ENCODE results near the gene PBX2.
A peak's percentile ranks its signal among the peaks of the same experiment; 100 is the strongest.
"Not testable (repeated sequence)": the region's sequence is repeated elsewhere in the genome, so short reads cannot be mapped to it uniquely, and the experiment has no call there.

PBX2 gene

DNA sequence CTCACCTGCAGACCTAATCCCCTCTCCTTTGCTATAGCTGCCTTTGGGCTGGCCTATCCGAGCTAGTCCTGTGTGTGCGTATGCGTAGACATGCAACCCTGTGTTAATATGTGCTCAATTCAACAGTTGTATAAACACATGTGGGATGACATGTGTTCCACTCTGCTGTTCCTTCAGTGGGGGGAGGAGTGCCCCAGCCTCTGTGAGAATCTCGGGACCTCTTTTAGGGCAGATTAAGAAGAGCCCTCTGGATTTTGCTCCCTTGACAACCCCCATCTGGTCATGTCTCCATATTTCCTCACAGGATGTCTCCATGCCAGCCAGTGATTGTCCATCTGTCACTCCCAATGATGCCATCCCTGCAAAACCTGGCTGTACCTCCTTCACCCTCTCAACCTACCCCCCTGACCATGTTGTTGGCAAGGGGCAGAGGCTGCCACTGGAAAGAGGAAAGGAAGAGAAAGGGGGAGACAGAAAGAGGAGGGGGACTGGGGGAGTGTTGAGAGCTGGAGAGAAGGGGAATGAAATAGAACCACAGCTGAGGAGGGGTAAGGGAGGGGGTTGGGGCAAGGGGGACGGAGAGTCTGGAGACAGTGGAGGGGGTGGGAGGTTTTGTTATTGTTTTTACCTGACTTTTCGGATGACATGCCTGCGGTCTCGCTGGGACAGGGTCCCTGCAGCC is 38.7 kb downstream of the PBX2 start:
- DNase-seq (ENCODE audit: low read depth in 3 of 3) = no peak

DNA sequence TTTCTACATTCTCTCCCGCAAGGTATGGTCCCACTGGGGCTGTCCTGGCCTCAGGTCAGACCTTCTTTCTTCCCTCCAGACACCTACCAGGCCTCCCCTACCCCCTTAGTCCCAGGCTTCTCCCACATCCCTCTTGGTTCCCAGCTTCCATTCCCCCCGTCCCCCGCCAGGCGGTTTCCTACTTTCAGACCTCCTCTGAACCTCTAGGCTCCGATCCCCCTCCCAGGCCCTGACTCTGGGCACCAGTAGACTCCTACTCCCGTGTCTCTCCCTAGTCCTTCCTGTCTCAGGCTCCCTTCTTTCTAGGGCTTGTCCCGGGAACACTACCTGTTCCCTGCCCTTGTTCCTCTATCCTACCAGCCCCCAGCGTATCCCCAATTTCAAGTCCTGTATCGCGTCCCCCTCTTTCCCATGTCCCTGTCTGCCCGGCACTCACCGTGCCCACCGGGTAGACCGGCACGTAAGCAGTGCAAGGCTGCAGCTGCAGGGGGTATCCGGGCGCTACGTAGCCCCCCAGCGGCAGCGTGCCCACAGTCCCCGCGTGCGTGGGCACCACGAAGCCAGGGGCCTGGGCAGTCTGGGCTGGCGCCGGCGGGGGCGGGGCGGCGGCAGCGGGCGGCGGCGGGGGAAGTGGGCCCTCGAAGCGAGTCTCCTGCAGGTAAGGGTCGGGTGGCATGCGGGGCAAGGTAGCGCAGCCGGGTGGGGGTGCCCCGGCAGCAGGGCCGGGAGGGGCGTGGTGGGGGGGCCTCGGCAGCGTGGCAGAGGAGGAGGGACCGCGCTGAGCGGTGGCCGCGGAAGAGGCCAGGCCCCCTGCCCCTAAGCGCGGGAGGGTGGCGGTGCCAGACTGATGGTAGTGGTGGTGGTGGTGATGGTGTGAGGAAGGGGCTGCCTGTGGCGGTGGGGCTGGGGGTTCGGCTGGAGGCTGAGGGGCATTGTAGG is 39.8 kb downstream of the PBX2 start:
- DNase-seq (ENCODE audit: low read depth in 3 of 3) = no peak

DNA sequence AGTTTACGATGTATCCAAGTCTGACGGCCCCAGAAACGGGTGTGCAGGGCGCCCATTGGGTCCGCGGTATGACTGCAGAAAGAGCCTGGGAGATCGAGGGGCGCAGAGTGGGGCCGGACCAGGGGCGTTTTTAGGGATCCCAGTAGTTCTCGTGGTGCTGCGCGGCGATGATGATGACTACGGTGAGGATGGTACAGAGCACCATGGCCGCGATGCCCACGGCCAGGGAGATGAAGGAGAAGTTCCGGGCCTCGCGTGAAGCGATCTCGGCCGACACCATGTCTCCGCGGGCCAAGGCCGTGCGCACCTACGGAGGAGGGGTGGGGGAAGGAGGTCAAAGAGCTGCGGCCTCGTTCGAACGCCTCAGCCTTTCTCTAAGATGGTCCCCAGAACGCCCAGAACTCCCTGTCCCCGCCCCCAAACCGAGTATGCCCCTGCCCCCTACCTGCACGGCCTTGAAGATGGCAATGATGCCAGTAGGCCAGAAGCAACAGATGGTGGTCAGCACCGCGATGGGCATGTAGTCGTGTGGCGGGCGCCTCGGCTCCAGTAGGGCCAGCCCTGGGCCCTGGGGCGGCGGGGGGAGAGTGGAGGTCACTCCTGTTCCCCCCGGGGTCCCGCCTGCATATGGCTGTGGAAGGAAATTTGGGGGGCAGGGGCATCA is 40.8 kb downstream of the PBX2 start:
- DNase-seq (ENCODE audit: low read depth in 3 of 3) = no peak

DNA sequence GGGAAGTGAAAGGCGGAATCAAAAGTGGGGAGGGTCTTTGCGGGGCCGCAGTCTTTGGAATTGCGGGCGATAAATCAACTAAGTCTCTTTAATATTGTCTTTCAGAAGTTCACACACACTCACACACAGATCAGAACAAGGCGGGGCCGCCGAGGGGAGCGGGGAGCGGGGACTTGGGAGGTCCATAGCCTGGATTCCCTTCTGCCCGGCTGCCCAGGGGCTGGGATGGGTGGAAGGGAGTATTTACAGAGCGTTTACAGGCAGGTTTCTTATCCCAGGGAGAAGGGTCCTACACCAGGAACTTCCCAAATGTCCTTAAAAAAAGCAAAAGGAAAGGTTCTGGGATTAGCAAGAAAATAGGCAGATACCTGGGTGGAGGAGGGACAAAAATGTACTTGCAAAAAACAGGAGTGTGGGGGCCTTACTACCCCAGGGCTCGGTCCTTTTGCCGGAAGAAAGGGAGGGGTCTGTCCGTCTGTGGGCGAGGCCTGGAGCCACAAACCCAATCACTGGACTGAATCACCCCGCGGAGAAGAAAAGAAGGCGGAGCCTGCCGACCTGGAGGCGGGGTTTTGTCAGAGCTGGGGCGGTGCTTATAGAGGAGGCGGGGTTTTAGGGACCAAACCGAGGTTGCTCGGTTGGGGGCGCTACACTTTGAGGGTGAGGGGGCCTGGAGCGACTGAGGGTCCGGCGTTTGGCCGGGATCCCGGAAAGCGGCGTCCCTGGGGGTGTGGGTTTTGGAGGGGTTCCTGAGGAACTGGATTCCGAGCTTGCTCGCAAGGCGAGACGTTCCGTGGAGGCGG is 41.5 kb downstream of the PBX2 start:
- DNase-seq (ENCODE audit: low read depth in 3 of 3) = peak; percentile 49 to 65 (median 51)

DNA sequence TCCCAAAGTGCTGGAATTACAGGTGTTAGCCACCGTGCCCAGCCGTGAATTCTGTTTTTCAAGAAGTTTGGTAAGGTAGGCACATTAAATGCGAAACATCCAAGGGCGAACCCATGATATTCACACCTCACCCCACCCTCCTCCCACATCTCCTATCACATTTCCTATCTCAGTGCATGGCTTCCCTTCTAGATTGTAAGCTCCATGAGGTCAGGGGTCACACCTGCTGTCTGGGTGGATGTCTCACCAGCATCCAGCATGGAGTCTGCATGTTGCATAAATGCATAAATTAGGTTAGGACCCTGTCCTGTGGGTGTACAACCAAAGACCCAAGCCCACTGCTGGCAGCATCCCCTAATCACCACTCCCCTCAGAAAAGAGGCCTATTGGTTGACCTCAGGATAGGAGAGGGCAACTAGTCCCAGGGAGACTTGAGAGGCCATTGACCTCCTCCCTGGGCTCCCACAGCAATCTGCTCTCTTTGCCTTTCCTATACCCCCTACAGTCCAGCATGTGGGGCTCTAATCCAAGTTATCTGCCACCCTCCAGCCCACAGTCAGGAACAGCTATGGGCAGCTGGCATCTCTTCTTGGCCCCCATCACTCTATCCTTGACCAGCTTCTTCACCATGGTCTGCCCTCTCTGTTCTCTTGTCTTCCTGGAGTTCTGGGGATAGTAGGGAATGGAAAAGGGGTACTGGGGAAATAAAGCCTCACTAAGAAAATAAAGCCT is 42.4 kb downstream of the PBX2 start:
- DNase-seq (ENCODE audit: low read depth in 3 of 3) = no peak

DNA sequence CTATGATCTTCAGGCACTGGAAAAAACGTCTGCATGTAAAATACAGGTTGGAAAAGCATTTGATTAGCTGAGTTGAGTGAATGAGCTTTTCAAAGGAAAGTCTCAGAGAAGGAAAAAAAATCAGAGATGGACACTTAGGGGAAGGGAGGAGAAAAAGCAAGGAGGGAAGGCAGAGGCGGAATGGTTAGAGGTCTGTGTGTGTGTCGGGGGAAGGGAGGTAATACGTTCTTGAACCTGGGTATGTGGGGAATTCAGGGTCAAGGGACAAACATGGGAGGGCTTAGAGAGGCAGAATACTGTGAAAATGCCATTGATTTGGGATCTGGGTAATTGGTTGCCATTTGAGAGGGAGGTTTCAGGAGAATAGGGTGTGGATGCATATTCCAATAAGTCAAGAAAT is 43.3 kb downstream of the PBX2 start:
- no peak for DNase-seq (ENCODE audit: low read depth in 3 of 3)

DNA sequence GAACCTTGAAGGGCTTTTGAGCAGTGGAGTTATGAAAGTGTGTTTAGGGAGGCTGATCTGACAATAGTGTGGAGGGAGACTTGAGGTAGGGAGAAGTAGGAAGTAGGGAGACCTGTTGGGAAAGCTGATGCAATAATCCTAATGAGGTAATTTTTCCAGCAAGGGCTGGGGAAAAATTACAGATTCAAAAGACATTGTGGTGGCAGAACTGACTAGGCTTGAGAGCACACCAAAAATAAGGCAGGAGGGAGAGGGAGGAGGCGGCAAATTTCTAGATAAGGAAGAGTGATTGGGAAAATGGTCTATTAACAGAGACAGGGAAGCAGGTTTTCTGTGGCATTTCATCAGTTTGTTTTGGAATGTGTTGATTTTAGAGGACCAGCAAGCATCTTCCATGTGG is 43.7 kb downstream of the PBX2 start:
- DNase-seq (ENCODE audit: low read depth in 3 of 3) = no peak

DNA sequence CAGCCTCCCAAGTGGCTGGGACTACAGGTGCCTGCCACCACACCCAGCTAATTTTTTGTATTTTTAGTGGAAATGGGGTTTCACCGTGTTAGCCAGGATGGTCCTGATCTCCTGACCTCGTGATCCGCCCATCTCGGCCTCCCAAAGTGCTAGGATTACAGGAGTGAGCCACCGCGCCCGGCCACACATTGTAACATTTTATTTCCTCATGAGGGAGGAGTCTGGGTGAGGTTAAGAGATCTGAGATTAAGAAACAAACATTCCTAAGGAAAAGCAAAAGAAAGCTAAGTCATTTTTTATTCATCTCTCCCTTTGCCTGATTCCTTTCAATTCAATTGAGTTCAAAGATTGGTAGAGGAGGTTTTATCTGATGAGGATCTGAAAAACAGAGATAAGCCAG is 45.8 kb downstream of the PBX2 start:
- DNase-seq (ENCODE audit: low read depth in 3 of 3) = not testable (repeated sequence)

DNA sequence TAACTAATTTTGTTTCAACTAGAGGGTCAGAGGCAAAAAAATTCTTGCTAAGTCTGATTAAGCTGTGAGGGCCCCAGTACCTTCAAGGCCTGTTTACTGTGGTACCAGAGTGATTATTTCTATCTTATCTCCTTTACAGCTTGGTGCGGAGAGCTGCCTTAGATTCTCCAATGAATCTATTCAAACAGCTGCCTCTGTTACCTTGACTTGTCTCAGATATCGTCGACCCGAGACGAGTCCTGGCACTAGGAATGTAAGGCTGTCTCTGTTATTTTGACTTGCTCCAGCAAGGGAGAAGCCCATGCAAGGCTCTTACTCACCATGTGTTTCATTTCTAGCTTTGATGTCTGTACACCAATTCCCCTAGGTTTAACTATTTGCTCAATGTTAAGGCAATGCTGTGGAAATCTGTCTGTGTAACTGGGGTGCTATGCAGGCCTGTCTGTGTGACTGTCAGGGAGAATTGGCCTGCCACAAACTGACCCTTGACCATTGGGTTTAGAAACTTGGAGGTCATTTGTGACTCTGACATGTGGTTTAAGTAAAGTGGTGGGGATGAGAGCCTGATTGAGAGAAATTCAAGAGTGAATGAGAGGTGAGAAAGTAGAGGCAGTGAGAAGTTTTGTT is 49.5 kb downstream of the PBX2 start:
- DNase-seq (ENCODE audit: low read depth in 3 of 3) = no peak

DNA sequence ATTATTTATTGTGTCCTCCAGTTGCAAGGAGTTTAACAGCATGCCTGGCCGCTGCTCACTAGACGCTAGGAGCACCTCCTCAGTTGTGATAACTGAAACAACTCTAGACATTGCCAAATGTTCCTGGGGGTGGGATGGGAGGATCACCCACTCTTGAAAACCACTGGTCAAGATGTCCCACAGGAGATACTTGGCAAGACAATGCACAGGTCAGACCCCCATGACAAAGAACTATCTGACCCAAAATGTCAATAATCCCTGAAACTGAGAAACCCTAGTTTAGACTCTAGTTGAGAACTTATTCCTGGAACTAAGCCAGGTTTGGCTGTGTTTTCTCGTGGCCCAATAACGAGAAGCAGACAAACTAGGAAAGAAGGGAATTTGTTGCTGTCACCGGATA is 50.4 kb downstream of the PBX2 start:
- DNase-seq (ENCODE audit: low read depth in 3 of 3) = no peak

DNA sequence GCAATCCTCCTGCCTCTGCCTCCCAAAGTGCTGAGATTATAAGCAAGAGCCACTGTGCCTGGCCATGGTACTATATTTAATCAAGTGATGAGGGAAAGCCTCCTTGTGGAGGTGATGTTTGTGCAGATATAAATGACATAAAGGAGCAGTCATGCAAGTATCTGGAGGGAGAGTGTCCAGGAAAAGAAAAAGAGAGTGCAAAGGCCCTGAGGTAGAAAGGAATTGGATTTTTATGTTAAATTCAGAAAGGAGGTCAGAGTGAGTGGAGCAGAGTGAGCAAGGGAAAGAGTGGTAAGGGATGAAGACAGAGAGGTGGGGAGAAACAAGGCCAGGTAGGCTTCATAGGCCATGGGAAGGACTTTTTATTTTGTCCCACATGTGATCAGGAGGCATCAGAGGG is 52.5 kb downstream of the PBX2 start:
- no peak for DNase-seq (ENCODE audit: low read depth in 3 of 3)
